ENCODE results near the gene VPS13C.
"Not testable (repeated sequence)": the region's sequence is repeated elsewhere in the genome, so short reads cannot be mapped to it uniquely, and the experiment has no call there.

Gene VPS13C

GRCh38 chr15:62027263-62027565, 33.0 kb downstream of the VPS13C start:
- Histone ChIP-seq H3K4me3 (ENCODE audit: low read depth in 1 of 2, low read length in 1 of 2) (no peak overlapping the region), H3K9me3 (no peaks in the 10 kb centered on the region), H3K27me3 (no peaks in the 10 kb centered on the region), H3K27ac (no peak overlapping the region), H3K36me3 (peaks cover 15% of the 10 kb centered on the region), H3K4me1 (ENCODE audit: control insufficient read depth in 1 of 2, insufficient read depth in 1 of 2, low read depth in 1 of 2, low read length in 1 of 2) (no peaks in the 10 kb centered on the region)
- TF ChIP-seq, protein P1, sequence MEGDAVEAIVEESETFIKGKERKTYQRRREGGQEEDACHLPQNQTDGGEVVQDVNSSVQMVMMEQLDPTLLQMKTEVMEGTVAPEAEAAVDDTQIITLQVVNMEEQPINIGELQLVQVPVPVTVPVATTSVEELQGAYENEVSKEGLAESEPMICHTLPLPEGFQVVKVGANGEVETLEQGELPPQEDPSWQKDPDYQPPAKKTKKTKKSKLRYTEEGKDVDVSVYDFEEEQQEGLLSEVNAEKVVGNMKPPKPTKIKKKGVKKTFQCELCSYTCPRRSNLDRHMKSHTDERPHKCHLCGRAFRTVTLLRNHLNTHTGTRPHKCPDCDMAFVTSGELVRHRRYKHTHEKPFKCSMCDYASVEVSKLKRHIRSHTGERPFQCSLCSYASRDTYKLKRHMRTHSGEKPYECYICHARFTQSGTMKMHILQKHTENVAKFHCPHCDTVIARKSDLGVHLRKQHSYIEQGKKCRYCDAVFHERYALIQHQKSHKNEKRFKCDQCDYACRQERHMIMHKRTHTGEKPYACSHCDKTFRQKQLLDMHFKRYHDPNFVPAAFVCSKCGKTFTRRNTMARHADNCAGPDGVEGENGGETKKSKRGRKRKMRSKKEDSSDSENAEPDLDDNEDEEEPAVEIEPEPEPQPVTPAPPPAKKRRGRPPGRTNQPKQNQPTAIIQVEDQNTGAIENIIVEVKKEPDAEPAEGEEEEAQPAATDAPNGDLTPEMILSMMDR (IDR thresholded peaks at IDR 0.05), result no peak

- H3K27ac ChIP-seq, result no peak overlapping the region
- H3K9me3 ChIP-seq, result no peaks in the 10 kb centered on the region
- TF ChIP-seq, protein P1 (IDR thresholded peaks at IDR 0.05), result no peak
- peaks cover 18% of the 10 kb centered on the region for H3K36me3 ChIP-seq
- H3K4me3 ChIP-seq (ENCODE audit: low read depth in 1 of 2, low read length in 1 of 2), result no peak overlapping the region
- H3K27me3 ChIP-seq, result no peaks in the 10 kb centered on the region
- H3K4me1 ChIP-seq (ENCODE audit: control insufficient read depth in 1 of 2, insufficient read depth in 1 of 2, low read depth in 1 of 2, low read length in 1 of 2), result no peaks in the 10 kb centered on the region
Measured at GRCh38 chr15:62026487-62027262, 33.6 kb downstream of the VPS13C start.

DNA sequence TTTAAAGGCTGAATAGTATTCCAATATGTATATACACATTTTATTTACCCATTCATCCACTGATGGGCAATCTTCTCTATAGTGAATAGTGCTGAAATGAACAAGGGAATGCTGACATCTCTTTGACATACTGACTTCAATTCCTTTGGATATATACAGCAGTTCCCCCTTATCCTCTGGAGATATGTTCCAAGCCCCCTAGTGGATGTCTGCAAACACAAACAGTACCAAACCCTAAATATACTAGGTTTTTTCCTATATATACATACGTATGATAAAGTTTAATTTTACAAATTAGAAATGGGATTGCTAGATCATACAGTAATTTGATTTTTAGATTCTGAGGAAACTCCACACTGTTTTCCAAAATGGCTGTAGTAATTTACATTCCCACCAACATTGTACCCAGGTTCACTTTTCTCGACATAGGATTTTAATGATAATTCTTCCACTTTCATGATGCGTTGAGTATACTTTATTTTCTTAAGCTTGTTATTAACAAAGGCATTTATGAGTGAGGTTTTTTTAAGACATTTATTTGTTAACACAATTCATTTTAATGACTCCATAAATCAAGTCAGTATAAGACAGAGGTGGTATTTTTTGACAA, 38.2 kb downstream of the VPS13C start:
- H3K4me3 ChIP-seq (ENCODE audit: low read depth in 1 of 2, low read length in 1 of 2), result no peak overlapping the region
- peaks cover 22% of the 10 kb centered on the region for H3K36me3 ChIP-seq
- TF ChIP-seq, protein P1 (IDR thresholded peaks at IDR 0.05), result no peak
- no peaks in the 10 kb centered on the region for H3K27me3 ChIP-seq
- no peaks in the 10 kb centered on the region for H3K9me3 ChIP-seq
- H3K27ac ChIP-seq, result no peak overlapping the region
- no peaks in the 10 kb centered on the region for H3K4me1 ChIP-seq (ENCODE audit: control insufficient read depth in 1 of 2, insufficient read depth in 1 of 2, low read depth in 1 of 2, low read length in 1 of 2)

DNA sequence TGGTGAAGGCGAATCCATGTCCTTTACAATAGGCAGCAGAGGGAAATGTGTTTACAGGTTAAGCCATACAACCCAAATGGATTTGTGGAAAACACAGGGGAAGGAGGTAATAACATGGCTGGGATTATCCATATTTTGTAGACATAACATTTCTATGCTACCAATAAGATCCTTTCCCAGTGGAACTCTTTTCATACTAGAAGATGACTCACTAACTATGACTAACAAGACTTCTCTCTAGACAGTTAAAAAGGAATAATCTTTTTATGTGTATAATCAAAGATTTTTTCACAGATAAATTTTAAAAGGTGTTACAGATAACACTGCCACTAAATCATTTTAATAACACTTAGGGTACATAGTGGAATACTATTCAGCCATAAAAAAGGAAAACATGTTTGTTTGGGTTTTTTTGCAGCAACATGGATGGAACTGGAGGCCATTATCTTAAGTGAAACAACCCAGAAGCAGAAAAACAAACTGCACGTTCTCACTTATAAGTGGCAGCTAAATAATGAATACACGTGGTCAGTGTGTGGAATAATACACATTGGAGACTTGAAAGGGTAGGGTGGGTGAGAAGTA, 39.6 kb downstream of the VPS13C start:
- Histone ChIP-seq H3K4me3 (ENCODE audit: low read depth in 1 of 2, low read length in 1 of 2) (no peak overlapping the region), H3K36me3 (peaks cover 22% of the 10 kb centered on the region), H3K27ac (no peak overlapping the region), H3K27me3 (no peaks in the 10 kb centered on the region), H3K4me1 (ENCODE audit: control insufficient read depth in 1 of 2, insufficient read depth in 1 of 2, low read depth in 1 of 2, low read length in 1 of 2) (no peaks in the 10 kb centered on the region), H3K9me3 (no peaks in the 10 kb centered on the region)
- TF ChIP-seq, protein P1 (IDR thresholded peaks at IDR 0.05), result no peak

DNA sequence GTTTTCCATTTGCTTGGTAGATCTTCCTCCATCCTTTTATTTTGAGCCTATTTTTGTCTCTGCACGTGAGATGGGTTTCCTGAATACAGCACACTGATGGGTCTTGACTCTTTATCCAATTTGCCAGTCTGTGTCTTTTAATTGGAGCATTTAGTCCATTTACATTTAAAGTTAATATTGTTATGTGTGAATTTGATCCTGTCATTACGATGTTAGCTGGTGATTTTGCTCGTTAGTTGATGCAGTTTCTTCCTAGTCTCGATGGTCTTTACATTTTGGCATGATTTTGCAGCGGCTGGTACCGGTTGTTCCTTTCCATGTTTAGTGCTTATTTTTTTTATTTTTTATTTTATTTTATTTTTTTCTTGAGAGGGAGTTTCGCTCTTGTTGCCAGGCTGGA, 54.9 kb downstream of the VPS13C start:
- not testable (repeated sequence) for H3K4me3 ChIP-seq (ENCODE audit: low read depth in 1 of 2, low read length in 1 of 2); H3K4me1 ChIP-seq (ENCODE audit: control insufficient read depth in 1 of 2, insufficient read depth in 1 of 2, low read depth in 1 of 2, low read length in 1 of 2); H3K27me3 ChIP-seq; H3K9me3 ChIP-seq; H3K27ac ChIP-seq
- peaks cover 14% of the 10 kb centered on the region for H3K36me3 ChIP-seq

- TF ChIP-seq, protein P1 (IDR thresholded peaks at IDR 0.05), result no peak
- Histone ChIP-seq H3K4me1 (ENCODE audit: control insufficient read depth in 1 of 2, insufficient read depth in 1 of 2, low read depth in 1 of 2, low read length in 1 of 2) (no peaks in the 10 kb centered on the region), H3K27me3 (no peaks in the 10 kb centered on the region), H3K27ac (no peak overlapping the region), H3K4me3 (ENCODE audit: low read depth in 1 of 2, low read length in 1 of 2) (no peak overlapping the region), H3K36me3 (peaks cover 4% of the 10 kb centered on the region), H3K9me3 (no peaks in the 10 kb centered on the region)
Measured at GRCh38 chr15:61997786-61998185, 62.5 kb downstream of the VPS13C start.
